Upper lobe of left lung (tissue), 6 donors: ENCODE data around the gene TOM1L2. TPM values are rescaled to one million over a fixed set of nuclear protein-coding genes. Genes with fewer than 3 reads are reported as not detected.

ENCODE experiments used
- ATAC-seq, 2 donors: fragments of 200-7000 bp; cut with Tn5 transposase; one replicate each; pipeline ENCODE4 v1.9.1; 2022; ENCODE audit warnings: mild to moderate bottlenecking in 2 of 2, moderate library complexity in 2 of 2; ENCODE audit not compliant: low FRiP score in 2 of 2
- DNase-seq, 2 donors: peaks; one replicate each; pipeline ENCODE4 v3.0.0-alpha.2; 2019 to 2020
- H3K27ac ChIP-seq, 4 donors: fragments of 200-600 bp; sonication (generic); one replicate each; pipeline ENCODE4 v1.5.1; 2016 to 2019
- H3K27me3 ChIP-seq, 4 donors: fragments of 200-600 bp; sonication (generic); one replicate each; pipeline ENCODE4 v1.5.1; 2017 to 2019
- H3K36me3 ChIP-seq, 4 donors: fragments of 200-600 bp; sonication (generic); one replicate each; pipeline ENCODE4 v1.5.1; 2016 to 2019
- H3K4me1 ChIP-seq, 4 donors: fragments of 200-600 bp; sonication (generic); one replicate each; pipeline ENCODE4 v1.5.1; 2018 to 2019
- H3K4me3 ChIP-seq, 4 donors: fragments of 200-600 bp; sonication (generic); one replicate each; pipeline ENCODE4 v1.5.1; 2017 to 2019; ENCODE audit warnings: mild to moderate bottlenecking in 2 of 4, moderate library complexity in 1 of 4
- H3K9me3 ChIP-seq, 4 donors: fragments of 200-600 bp; sonication (generic); one replicate each; pipeline ENCODE4 v1.5.1; 2018 to 2019
- CTCF ChIP-seq, 6 experiments: fragments of 450-650 bp in 4 of 6; fragments of 200-600 bp in 2 of 6; sonication (generic) in 2 of 6; IDR thresholded peaks; one replicate each; pipeline ENCODE4 v1.5.1; 2016 to 2019; ENCODE audit warnings: antibody characterized with exemption in 6 of 6
- EP300 ChIP-seq, 4 donors: sonication (generic); formaldehyde crosslinking; IDR thresholded peaks; one replicate each; pipeline ENCODE4 v1.5.1; 2017; ENCODE audit warnings: antibody characterized with exemption in 4 of 4, control low read depth in 2 of 4
- POLR2A ChIP-seq, 4 donors: fragments of 450-650 bp; IDR thresholded peaks; one replicate each; pipeline ENCODE4 v1.5.1; 2016 to 2017; ENCODE audit warnings: antibody characterized with exemption in 4 of 4, mild to moderate bottlenecking in 2 of 4
- POLR2AphosphoS5 ChIP-seq, 2 donors: sonication (generic); formaldehyde crosslinking; IDR thresholded peaks; one replicate each; pipeline ENCODE4 v1.5.1; 2017; ENCODE audit warnings: antibody characterized with exemption in 2 of 2
- WGBS, 2 donors: methylation state at CpG; one replicate each; pipeline ENCODE4 v1.1.5; 2017 to 2018; 5-methylcytosine and 5-hydroxymethylcytosine counted together
- total RNA-seq, 6 donors: library from RNA; depleted of rRNA in 4 of 6; stranded (reverse); fragments of >200 nt in 4 of 6; gene quantifications; one replicate each; pipeline versions ENCODE4 v1.1.0 to v1.2.1, GENCODE V29; 2016 to 2021
- donor health status: DM: no; HTN: no; CAD: no; lungs with moderate emphysema.
- donor health status: DM: no; HTN: yes; CAD: no; lungs with severe emphysema.

Gene TOM1L2
- total RNA-seq, 6 donors from 2014 or later, result 54.2 to 134 (median 72.9) TPM

DNA sequence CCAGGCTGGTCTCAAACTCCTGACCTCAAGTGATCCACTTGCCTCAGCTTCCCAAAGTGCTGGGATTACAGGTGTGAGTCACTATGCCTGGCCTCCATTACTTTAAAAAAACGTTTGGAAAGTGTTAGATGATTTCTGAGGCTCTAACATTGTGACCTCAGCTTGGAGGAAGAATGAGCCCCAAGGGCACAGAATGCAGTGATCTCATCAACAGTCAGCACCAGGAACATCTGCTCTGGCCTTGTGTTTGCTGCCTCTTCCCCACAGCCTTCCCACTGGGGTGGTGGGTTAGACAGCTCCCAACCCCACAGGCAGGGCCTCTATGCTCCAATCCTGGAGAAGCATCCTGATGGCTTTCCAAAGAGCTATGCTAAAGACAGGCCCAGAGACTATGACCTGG is 97.7 kb downstream of the TOM1L2 start:
- peaks cover 0 to 20% (median 13%) of the 10 kb centered on the region in 4 donors for H3K36me3 ChIP-seq
- no peak for TF ChIP-seq CTCF (IDR thresholded peaks at IDR 0.05)
- TF ChIP-seq POLR2A (IDR thresholded peaks at IDR 0.05), result no peak
- TF ChIP-seq POLR2AphosphoS5 (IDR thresholded peaks at IDR 0.05), result no peak
- no peak for TF ChIP-seq EP300 (IDR thresholded peaks at IDR 0.05)

DNA sequence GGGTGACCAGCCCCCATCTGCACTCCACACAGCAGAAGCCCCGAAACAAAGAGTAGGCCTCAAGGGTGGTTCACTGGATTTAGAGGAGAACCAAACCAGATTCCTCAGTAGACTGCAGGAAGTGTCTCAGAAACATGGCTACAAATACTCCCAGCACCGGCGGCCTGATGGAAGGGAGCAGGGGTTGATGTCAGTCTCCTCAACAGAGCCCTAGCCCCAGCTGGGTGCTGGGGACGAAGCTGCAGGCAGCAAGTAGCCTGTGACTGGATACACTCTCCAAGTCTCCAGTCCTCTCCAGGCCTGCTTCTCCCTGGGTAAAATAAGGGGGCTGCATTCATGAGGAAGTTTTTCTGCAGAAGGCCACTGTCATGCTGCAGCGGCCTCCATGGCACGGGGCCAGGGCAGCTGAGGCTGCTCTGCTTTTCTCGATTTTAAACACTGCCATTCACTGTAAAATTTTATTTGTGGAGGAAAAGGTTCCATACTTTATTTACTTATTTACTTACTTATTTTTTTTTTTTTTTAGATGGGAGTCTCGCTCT is 98.7 kb downstream of the TOM1L2 start:
- 75 to 76% methylated on average over 5 to 8 of the region's 8 CpGs for WGBS, 2 donors
- H3K4me3 ChIP-seq, result no peak overlapping the region

More for the DNA sequence above, 97.7 kb downstream of the TOM1L2 start:
- peak overlapping the region in 3 of 4 donors; percentile 36 to 89 (median 73) for H3K27ac ChIP-seq
- no peaks in the 10 kb centered on the region for H3K27me3 ChIP-seq
- DNase-seq (no peak), ATAC-seq (peak in 1 of 2 donors; percentile 67)
- 52 to 80% methylated on average over 1 of the region's 1 CpG for WGBS, 2 donors
- H3K4me1 ChIP-seq, result peaks cover 30 to 42% (median 39%) of the 10 kb centered on the region in 4 donors
- H3K4me3 ChIP-seq, result no peak overlapping the region
- no peaks in the 10 kb centered on the region for H3K9me3 ChIP-seq

GRCh38 chr17:17872547-17873345 is 99.5 kb downstream of the TOM1L2 start:
- ATAC-seq, result no peak
- Histone ChIP-seq H3K36me3 (peaks cover 0 to 15% (median 6%) of the 10 kb centered on the region in 4 donors), H3K9me3 (no peaks in the 10 kb centered on the region), H3K27ac (no peak overlapping the region), H3K4me1 (peaks cover 27 to 40% (median 34%) of the 10 kb centered on the region in 4 donors), H3K27me3 (no peaks in the 10 kb centered on the region), H3K4me3 (no peak overlapping the region)
- no peak for TF ChIP-seq POLR2A (IDR thresholded peaks at IDR 0.05)
- DNase-seq, result peak in 1 of 2 donors; percentile 42
- whole genome bisulfite sequencing, 2 donors, result 89 to 95% methylated on average over 8 to 9 of the region's 9 CpGs

More for the DNA sequence above, 98.7 kb downstream of the TOM1L2 start:
- Histone ChIP-seq H3K9me3 (no peaks in the 10 kb centered on the region), H3K27me3 (no peaks in the 10 kb centered on the region), H3K27ac (no peak overlapping the region), H3K4me1 (peaks cover 30 to 40% (median 34%) of the 10 kb centered on the region in 4 donors), H3K36me3 (peaks cover 0 to 10% (median 3%) of the 10 kb centered on the region in 4 donors)
- TF ChIP-seq CTCF (IDR thresholded peaks at IDR 0.05) (no peak), POLR2AphosphoS5 (IDR thresholded peaks at IDR 0.05) (no peak), POLR2A (IDR thresholded peaks at IDR 0.05) (no peak), EP300 (IDR thresholded peaks at IDR 0.05) (no peak)
- no peak for ATAC-seq
- DNase-seq, result peak in 1 of 2 donors; percentile 50

DNA sequence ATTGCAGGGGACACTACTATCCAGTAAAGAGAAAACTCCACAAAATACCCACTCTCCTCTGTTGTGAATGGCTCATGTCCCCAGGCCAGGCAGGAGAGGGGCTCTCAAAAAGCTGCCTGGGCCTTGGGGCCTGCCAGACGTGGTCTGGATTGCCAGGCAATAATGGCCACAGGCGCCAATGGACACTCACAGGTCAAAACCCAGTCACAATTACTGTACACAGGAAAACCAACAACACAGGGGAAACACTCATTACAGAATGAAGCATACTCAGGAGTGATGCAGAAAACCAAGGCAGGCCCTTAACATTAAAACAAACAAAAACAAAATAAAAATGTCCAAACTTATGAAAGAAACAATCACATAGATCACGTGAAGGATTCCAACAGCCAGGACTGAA is 100.3 kb downstream of the TOM1L2 start:
- no peak for ATAC-seq
- DNase-seq, result no peak
- TF ChIP-seq POLR2A (IDR thresholded peaks at IDR 0.05), result no peak
- TF ChIP-seq CTCF (IDR thresholded peaks at IDR 0.05), result no peak
- TF ChIP-seq EP300 (IDR thresholded peaks at IDR 0.05), result no peak
- no peak for TF ChIP-seq POLR2AphosphoS5 (IDR thresholded peaks at IDR 0.05)
- Histone ChIP-seq H3K4me3 (no peak overlapping the region), H3K9me3 (no peaks in the 10 kb centered on the region), H3K36me3 (peaks cover 0 to 24% (median 10%) of the 10 kb centered on the region in 4 donors), H3K27me3 (no peaks in the 10 kb centered on the region), H3K27ac (no peak overlapping the region), H3K4me1 (peaks cover 21 to 37% (median 27%) of the 10 kb centered on the region in 4 donors)
- 82 to 87% methylated on average over 3 of the region's 3 CpGs for WGBS, 2 donors

- no peak for DNase-seq
- H3K4me1 ChIP-seq, result peaks cover 9 to 25% (median 14%) of the 10 kb centered on the region in 4 donors
- H3K4me3 ChIP-seq, result no peak overlapping the region
- peaks cover 0 to 29% (median 14%) of the 10 kb centered on the region in 4 donors for H3K36me3 ChIP-seq
- no peaks in the 10 kb centered on the region for H3K9me3 ChIP-seq
- no peak overlapping the region for H3K27ac ChIP-seq
- no peak for ATAC-seq
- no peaks in the 10 kb centered on the region for H3K27me3 ChIP-seq
- WGBS, 2 donors, result 73 to 79% methylated on average over 6 of the region's 6 CpGs
- TF ChIP-seq EP300 (IDR thresholded peaks at IDR 0.05) (no peak), CTCF (IDR thresholded peaks at IDR 0.05) (no peak), POLR2A (IDR thresholded peaks at IDR 0.05) (no peak), POLR2AphosphoS5 (IDR thresholded peaks at IDR 0.05) (no peak)
Observed at GRCh38 chr17:17870247-17870646, 102.0 kb downstream of the TOM1L2 start.
